HCT116 (cell line): ENCODE data around the gene CDHR5. TPM values are rescaled to one million over a fixed set of nuclear protein-coding genes. Genes with fewer than 3 reads are reported as not detected.

ENCODE experiments used
- ATAC-seq: fragments of 200-7000 bp; cut with Tn5 transposase; 2 replicates; pipeline ENCODE4 v1.9.1; 2020; ENCODE audit warnings: mild to moderate bottlenecking, moderate library complexity
- BruUV-seq: library from RNA; stranded (reverse); fragments of 400-500 nt; replicated peaks from 2 replicates; lab custom pipeline; 2021; lab: Mats Ljungman, UMichigan
- CTCF ChIA-PET: fragments of 300-600 bp; sonication (Branson Sonifier 250); formaldehyde crosslinking; loops from one replicate; lab custom pipeline; 2021; ENCODE audit warnings: antibody characterized with exemption; lab: Charles Lee
- POLR2A ChIA-PET: fragments of 300-600, 350-600 bp; sonication (Branson Sonifier 250); formaldehyde crosslinking; loops from one replicate; lab custom pipeline; 2021; ENCODE audit warnings: antibody characterized with exemption; lab: Charles Lee
- RAD21 ChIA-PET, 2 experiments: fragments of 300-600 bp; sonication (Branson Sonifier 250); formaldehyde crosslinking; loops; one replicate each; lab custom pipeline; 2023; ENCODE audit warnings: low total read pairs in 2 of 2; ENCODE audit not compliant: uncharacterized antibody in 2 of 2, unreplicated experiment in 2 of 2, low non-redundant PET in 1 of 2; lab: Charles Lee
- DNase-seq: peaks from one replicate; pipeline ENCODE4 v3.0.0-alpha.2; 2010; ENCODE audit warnings: low read depth, low spot score
- H2AFZ ChIP-seq: fragments of 200-600 bp; shearing (Covaris generic), sonication (generic); 2 replicates; pipeline ENCODE4 v1.6.1; 2017; ENCODE audit warnings: low read depth, mixed run types, mixed read lengths, antibody characterized with exemption, low read length; ENCODE audit not compliant: poor library complexity, severe bottlenecking
- H3K27ac ChIP-seq: 2 replicates; pipeline ENCODE4 v1.5.1; 2012; ENCODE audit warnings: low read depth, low read length
- H3K27me3 ChIP-seq: fragments of 200-600 bp; sonication (generic); 2 replicates; pipeline ENCODE4 v1.6.1; 2016; ENCODE audit warnings: mixed run types, low read length, mixed read lengths; ENCODE audit not compliant: insufficient read depth
- H3K36me3 ChIP-seq, 2 experiments: fragments of 200-500 bp in 1 of 2; fragments of 200-600 bp in 1 of 2; sonication (Bioruptor generic) in 1 of 2; sonication (generic) in 1 of 2; 2 replicates each; pipeline versions ENCODE4 v1.5.1 to v1.6.1; 2014 to 2016; ENCODE audit warnings: low read length in 2 of 2, inconsistent platforms in 1 of 2, mixed read lengths in 1 of 2, mixed run types in 1 of 2; ENCODE audit not compliant: insufficient read depth in 2 of 2, control insufficient read depth in 1 of 2
- H3K4me1 ChIP-seq, 2 experiments: fragments of 200-600 bp in 1 of 2; sonication (generic) in 1 of 2; 2 replicates each; pipeline versions ENCODE4 v1.5.1 to v1.6.1; 2012 to 2017; ENCODE audit warnings: low read length in 2 of 2, inconsistent platforms in 1 of 2, mild to moderate bottlenecking in 1 of 2, mixed read lengths in 1 of 2, mixed run types in 1 of 2, moderate library complexity in 1 of 2; ENCODE audit not compliant: insufficient read depth in 2 of 2, control insufficient read depth in 1 of 2
- H3K4me2 ChIP-seq: fragments of 200-600 bp; sonication (generic); 2 replicates; pipeline ENCODE4 v1.6.1; 2017; ENCODE audit warnings: mixed run types, low read length, mixed read lengths
- H3K4me3 ChIP-seq, 2 experiments: fragments of 200-600 bp in 1 of 2; sonication (generic) in 1 of 2; replicated peaks in 1 of 2; 2 replicates each; pipeline ENCODE4 v1.5.1; 2011 to 2016; ENCODE audit warnings: low read length in 2 of 2, control low read depth in 1 of 2, low read depth in 1 of 2, mild to moderate bottlenecking in 1 of 2, mixed read lengths in 1 of 2, mixed run types in 1 of 2
- H3K79me2 ChIP-seq: fragments of 200-600 bp; sonication (generic); 2 replicates; pipeline ENCODE4 v1.6.1; 2017; ENCODE audit warnings: mild to moderate bottlenecking, mixed run types, low read length, moderate library complexity, mixed read lengths; ENCODE audit not compliant: insufficient read depth
- H3K9ac ChIP-seq: fragments of 200-600 bp; sonication (generic); 2 replicates; pipeline ENCODE4 v1.6.1; 2016; ENCODE audit warnings: low read length, mixed read lengths
- H3K9me2 ChIP-seq: fragments of 200-600 bp; sonication (generic), shearing (Covaris generic); 2 replicates; pipeline ENCODE4 v1.6.1; 2017; ENCODE audit warnings: mixed run types, mild to moderate bottlenecking, moderate library complexity; ENCODE audit not compliant: insufficient read depth
- H3K9me3 ChIP-seq, 2 experiments: fragments of 200-500 bp in 1 of 2; fragments of 200-600 bp in 1 of 2; sonication (Bioruptor generic) in 1 of 2; sonication (generic) in 1 of 2; 2 replicates each; pipeline ENCODE4 v1.6.1; 2014 to 2017; ENCODE audit warnings: low read length in 2 of 2, mixed read lengths in 2 of 2, inconsistent platforms in 1 of 2, low read depth in 1 of 2, mild to moderate bottlenecking in 1 of 2, mixed run types in 1 of 2, moderate library complexity in 1 of 2; ENCODE audit not compliant: control insufficient read depth in 1 of 2, insufficient read depth in 1 of 2
- H4K20me1 ChIP-seq: fragments of 200-600 bp; sonication (generic), shearing (Covaris generic); 2 replicates; pipeline ENCODE4 v1.6.1; 2017; ENCODE audit warnings: mixed run types, mild to moderate bottlenecking, moderate library complexity; ENCODE audit not compliant: insufficient read depth
- CBX3 ChIP-seq: IDR thresholded peaks from 2 replicates; pipeline ENCODE4 v1.6.1; 2012; ENCODE audit warnings: low read depth
- CTCF ChIP-seq, 3 experiments: fragments of 200-600 bp in 1 of 3; sonication (generic) in 1 of 3; IDR thresholded peaks in 2 of 3; conservative IDR thresholded peaks in 1 of 3; 2 replicates each; pipeline ENCODE4 v1.5.1; 2012 to 2017; ENCODE audit warnings: low read depth in 2 of 3, low read length in 2 of 3, antibody characterized with exemption in 1 of 3, borderline replicate concordance in 1 of 3, control low read depth in 1 of 3, mild to moderate bottlenecking in 1 of 3, mixed read lengths in 1 of 3, mixed run types in 1 of 3, moderate library complexity in 1 of 3; ENCODE audit not compliant: insufficient read depth in 1 of 3
- EGR1 ChIP-seq: IDR thresholded peaks from 2 replicates; pipeline ENCODE4 v1.6.1; 2012; ENCODE audit warnings: low read depth
- ELF1 ChIP-seq: IDR thresholded peaks from 2 replicates; pipeline ENCODE4 v1.6.1; 2012; ENCODE audit warnings: low read depth, borderline replicate concordance
- EZH2 ChIP-seq: fragments of 200-600 bp; sonication (generic); IDR thresholded peaks from 2 replicates; pipeline ENCODE4 v1.6.1; 2017; ENCODE audit warnings: antibody characterized with exemption, mixed run types
- FOSL1 ChIP-seq: IDR thresholded peaks from 2 replicates; pipeline ENCODE4 v1.6.1; 2012; ENCODE audit warnings: low read depth
- POLR2AphosphoS5 ChIP-seq: IDR thresholded peaks from 2 replicates; pipeline ENCODE4 v1.6.1; 2011; ENCODE audit warnings: mild to moderate bottlenecking, low read depth, low read length, moderate library complexity
- SIN3A ChIP-seq: IDR thresholded peaks from 2 replicates; pipeline ENCODE4 v1.6.1; 2012; ENCODE audit warnings: low read depth
- SRF ChIP-seq: IDR thresholded peaks from 2 replicates; pipeline ENCODE4 v1.6.1; 2012; ENCODE audit warnings: low read depth
- TCF7L2 ChIP-seq: IDR thresholded peaks from 2 replicates; pipeline ENCODE4 v1.7.0; 2011; ENCODE audit warnings: borderline replicate concordance, inconsistent platforms; ENCODE audit not compliant: insufficient read depth, insufficient read length; ENCODE audit errors: extremely low read depth
- ZFX ChIP-seq: fragments of 450-650 bp; IDR thresholded peaks from 2 replicates; pipeline ENCODE4 v1.6.1; 2017
- intact Hi-C: fragments of 100-400 bp; cut with micrococcal nuclease; formaldehyde crosslinking; loops from 2 replicates; pipeline ENCODE4 v1.10.0; 2022
- total RNA-seq: library from RNA; stranded (reverse); gene quantifications from one replicate; pipeline ENCODE4 v1.2.1, GENCODE V29; 2021; ENCODE audit not compliant: unreplicated experiment
- TF ChIP-seq, protein P1 (sequence below): IDR thresholded peaks from 2 replicates; pipeline ENCODE4 v1.6.1; 2012; ENCODE audit warnings: low read depth
- TF ChIP-seq, protein P2 (sequence below): IDR thresholded peaks from 2 replicates; pipeline ENCODE4 v1.6.1; 2012
- TF ChIP-seq, protein P3 (sequence below): IDR thresholded peaks from 2 replicates; pipeline ENCODE4 v1.6.1; 2012

The CDHR5 gene
- total RNA-seq, 1 experiment from 2014 or later = not detected

DNA sequence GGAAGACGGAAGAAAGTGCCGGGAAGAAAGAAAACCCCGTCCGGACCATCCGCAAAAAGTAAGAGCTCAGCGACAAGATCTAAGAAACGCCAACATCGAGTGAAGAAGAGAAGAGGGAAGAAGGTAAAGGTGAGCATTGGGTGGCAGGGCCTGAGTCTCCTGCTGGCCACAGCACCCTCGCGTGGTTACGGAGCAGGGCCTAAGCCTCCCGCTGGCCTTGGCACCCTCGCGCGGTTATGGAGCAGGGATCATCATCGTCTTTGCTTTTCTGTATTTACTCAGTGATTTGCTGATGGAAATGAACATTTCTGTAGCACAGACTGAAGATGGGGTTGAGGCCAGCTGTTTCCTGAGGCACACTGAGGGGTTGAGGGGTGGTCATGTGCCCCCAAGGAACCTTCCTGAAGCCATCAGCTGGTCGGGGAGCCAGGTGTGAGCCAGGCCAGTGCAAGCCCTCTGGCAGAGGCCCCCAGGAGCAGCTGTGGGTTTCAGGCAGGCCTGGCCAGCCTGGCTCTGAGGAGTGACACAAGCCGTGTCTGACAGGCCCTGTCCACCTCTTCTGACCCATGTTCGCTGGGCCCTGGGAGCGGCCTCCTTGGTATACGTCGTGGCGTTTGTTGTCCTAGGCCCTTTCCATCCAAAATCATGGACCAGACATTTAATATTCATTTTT, 23.0 kb downstream of the CDHR5 start:
- peaks cover 52 to 63% of the 10 kb centered on the region in 2 experiments; a peak in 3 of 4 replicates for H3K36me3 ChIP-seq
- no peaks in the 10 kb centered on the region for H3K27me3 ChIP-seq
- H3K27ac ChIP-seq = no peak overlapping the region
- intact Hi-C loops = no loop called here
- POLR2A ChIA-PET = no interaction called here
- CTCF ChIA-PET = no interaction called here
- no TSS peak for BruUV-seq
- RAD21 ChIA-PET = no interaction called here
- no peak overlapping the region for H3K4me3 ChIP-seq
- ATAC-seq (no peak), DNase-seq (no peak)
- H3K4me1 ChIP-seq = no peaks in the 10 kb centered on the region
- H3K4me2 ChIP-seq = no peak overlapping the region
- no peaks in the 10 kb centered on the region for H3K9me2 ChIP-seq
- H3K9me3 ChIP-seq = no peaks in the 10 kb centered on the region
- no peak overlapping the region for H3K9ac ChIP-seq
- H4K20me1 ChIP-seq = no peaks in the 10 kb centered on the region
- peaks cover 59% of the 10 kb centered on the region for H3K79me2 ChIP-seq
- H2AFZ ChIP-seq = no peak overlapping the region
- 0 out of 2 replicates have a peak, but pooled peaks have one; percentile 7 for TF ChIP-seq ZFX
- TF ChIP-seq, protein P1, sequence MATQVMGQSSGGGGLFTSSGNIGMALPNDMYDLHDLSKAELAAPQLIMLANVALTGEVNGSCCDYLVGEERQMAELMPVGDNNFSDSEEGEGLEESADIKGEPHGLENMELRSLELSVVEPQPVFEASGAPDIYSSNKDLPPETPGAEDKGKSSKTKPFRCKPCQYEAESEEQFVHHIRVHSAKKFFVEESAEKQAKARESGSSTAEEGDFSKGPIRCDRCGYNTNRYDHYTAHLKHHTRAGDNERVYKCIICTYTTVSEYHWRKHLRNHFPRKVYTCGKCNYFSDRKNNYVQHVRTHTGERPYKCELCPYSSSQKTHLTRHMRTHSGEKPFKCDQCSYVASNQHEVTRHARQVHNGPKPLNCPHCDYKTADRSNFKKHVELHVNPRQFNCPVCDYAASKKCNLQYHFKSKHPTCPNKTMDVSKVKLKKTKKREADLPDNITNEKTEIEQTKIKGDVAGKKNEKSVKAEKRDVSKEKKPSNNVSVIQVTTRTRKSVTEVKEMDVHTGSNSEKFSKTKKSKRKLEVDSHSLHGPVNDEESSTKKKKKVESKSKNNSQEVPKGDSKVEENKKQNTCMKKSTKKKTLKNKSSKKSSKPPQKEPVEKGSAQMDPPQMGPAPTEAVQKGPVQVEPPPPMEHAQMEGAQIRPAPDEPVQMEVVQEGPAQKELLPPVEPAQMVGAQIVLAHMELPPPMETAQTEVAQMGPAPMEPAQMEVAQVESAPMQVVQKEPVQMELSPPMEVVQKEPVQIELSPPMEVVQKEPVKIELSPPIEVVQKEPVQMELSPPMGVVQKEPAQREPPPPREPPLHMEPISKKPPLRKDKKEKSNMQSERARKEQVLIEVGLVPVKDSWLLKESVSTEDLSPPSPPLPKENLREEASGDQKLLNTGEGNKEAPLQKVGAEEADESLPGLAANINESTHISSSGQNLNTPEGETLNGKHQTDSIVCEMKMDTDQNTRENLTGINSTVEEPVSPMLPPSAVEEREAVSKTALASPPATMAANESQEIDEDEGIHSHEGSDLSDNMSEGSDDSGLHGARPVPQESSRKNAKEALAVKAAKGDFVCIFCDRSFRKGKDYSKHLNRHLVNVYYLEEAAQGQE = no peak

- CTCF ChIA-PET = no interaction called here
- H3K4me1 ChIP-seq = peaks cover 0 to 8% of the 10 kb centered on the region in 2 experiments; a peak in 2 of 4 replicates
- no peak overlapping the region for H3K4me3 ChIP-seq
- H3K4me2 ChIP-seq = no peak overlapping the region
- H3K9me3 ChIP-seq = no peaks in the 10 kb centered on the region
- no peak overlapping the region for H3K27ac ChIP-seq
- ATAC-seq = no peak
- DNase-seq = no peak
- POLR2A ChIA-PET = no interaction called here
- H4K20me1 ChIP-seq = no peaks in the 10 kb centered on the region
- RAD21 ChIA-PET = no interaction called here
- no peaks in the 10 kb centered on the region for H3K9me2 ChIP-seq
- H3K36me3 ChIP-seq = peaks cover 60 to 64% of the 10 kb centered on the region in 2 experiments
- BruUV-seq = no TSS peak
- H3K27me3 ChIP-seq = no peaks in the 10 kb centered on the region
- intact Hi-C loops = no loop called here
- no peak overlapping the region for H2AFZ ChIP-seq
- H3K9ac ChIP-seq = no peak overlapping the region
- peaks cover 81% of the 10 kb centered on the region for H3K79me2 ChIP-seq
- no peak for TF ChIP-seq POLR2AphosphoS5
- TF ChIP-seq EZH2 = no peak
- TF ChIP-seq EGR1 = no peak
- TF ChIP-seq SRF = no peak
- TF ChIP-seq FOSL1 = no peak
- no peak for TF ChIP-seq ZFX
- no peak for TF ChIP-seq ELF1
- TF ChIP-seq, protein P2, sequence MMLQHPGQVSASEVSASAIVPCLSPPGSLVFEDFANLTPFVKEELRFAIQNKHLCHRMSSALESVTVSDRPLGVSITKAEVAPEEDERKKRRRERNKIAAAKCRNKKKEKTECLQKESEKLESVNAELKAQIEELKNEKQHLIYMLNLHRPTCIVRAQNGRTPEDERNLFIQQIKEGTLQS = no peak
- TF ChIP-seq CTCF (IDR thresholded peaks at IDR 0.05 in 2 of 3, conservative IDR thresholded peaks at IDR 0.05 in 1 of 3; ENCODE audit: borderline replicate concordance in 1 of 3, insufficient read depth in 1 of 3, low read depth in 2 of 3, low read length in 2 of 3) = no peak
- TF ChIP-seq, protein P3, sequence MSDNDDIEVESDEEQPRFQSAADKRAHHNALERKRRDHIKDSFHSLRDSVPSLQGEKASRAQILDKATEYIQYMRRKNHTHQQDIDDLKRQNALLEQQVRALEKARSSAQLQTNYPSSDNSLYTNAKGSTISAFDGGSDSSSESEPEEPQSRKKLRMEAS = no peak
- TF ChIP-seq TCF7L2 = no peak
- no peak for TF ChIP-seq SIN3A
- TF ChIP-seq CBX3 = no peak
Observed at GRCh38 chr11:598005-598680, 26.6 kb downstream of the CDHR5 start.
